Stimulated activated CD8-positive, alpha-beta memory T cell treated with anti-CD3 and anti-CD28 coated beads, Interleukin-15, amount 100 ng/mL, for 24 hours (primary cell): ENCODE results near the gene RAX2.
"Not testable (repeated sequence)": the region's sequence is repeated elsewhere in the genome, so short reads cannot be mapped to it uniquely, and the experiment has no call there.

Source experiments
- DNase-seq: peaks from one replicate; pipeline ENCODE4 v3.0.0-alpha.2; 2020; ENCODE audit warnings: low read depth

The RAX2 gene

GRCh38 chr19:3771906-3772455, at the start of gene RAX2:
Gene RAX2 (minus strand): TSS chr19:3772228. CDS start chr19:3771742, 486 bp downstream.
- no peak for DNase-seq

GRCh38 chr19:3821156-3821555, 49.1 kb upstream of the RAX2 start:
- DNase-seq = no peak

- no peak for DNase-seq
Measured at GRCh38 chr19:3819989-3820388, 48.0 kb upstream of the RAX2 start.

GRCh38 chr19:3818918-3819317, 46.9 kb upstream of the RAX2 start:
- no peak for DNase-seq

GRCh38 chr19:3818466-3818865, 46.4 kb upstream of the RAX2 start:
- no peak for DNase-seq

GRCh38 chr19:3817761-3818160, 45.7 kb upstream of the RAX2 start:
- DNase-seq = no peak

GRCh38 chr19:3816566-3817218, 44.7 kb upstream of the RAX2 start:
- DNase-seq = no peak

- DNase-seq = not testable (repeated sequence)
Measured at GRCh38 chr19:3816148-3816547, 44.1 kb upstream of the RAX2 start.

GRCh38 chr19:3814648-3815047, 42.6 kb upstream of the RAX2 start:
- no peak for DNase-seq

GRCh38 chr19:3813473-3814392, 41.7 kb upstream of the RAX2 start:
- DNase-seq = no peak

- DNase-seq = no peak
Measured at GRCh38 chr19:3810708-3811355, 38.8 kb upstream of the RAX2 start.

- DNase-seq = no peak
Measured at GRCh38 chr19:3809881-3810707, 38.1 kb upstream of the RAX2 start.

GRCh38 chr19:3808420-3809143, 36.6 kb upstream of the RAX2 start:
- no peak for DNase-seq

GRCh38 chr19:3807574-3808354, 35.7 kb upstream of the RAX2 start:
- DNase-seq = no peak

GRCh38 chr19:3807131-3807480, 35.1 kb upstream of the RAX2 start:
- DNase-seq = no peak

- no peak for DNase-seq
Measured at GRCh38 chr19:3805859-3806258, 33.8 kb upstream of the RAX2 start.

GRCh38 chr19:3804429-3804828, 32.4 kb upstream of the RAX2 start:
- no peak for DNase-seq

GRCh38 chr19:3803986-3804385, 32.0 kb upstream of the RAX2 start:
- no peak for DNase-seq

GRCh38 chr19:3803114-3803888, 31.3 kb upstream of the RAX2 start:
- no peak for DNase-seq
